ENCODE data around the gene SRRM2.

The SRRM2 gene

DNA sequence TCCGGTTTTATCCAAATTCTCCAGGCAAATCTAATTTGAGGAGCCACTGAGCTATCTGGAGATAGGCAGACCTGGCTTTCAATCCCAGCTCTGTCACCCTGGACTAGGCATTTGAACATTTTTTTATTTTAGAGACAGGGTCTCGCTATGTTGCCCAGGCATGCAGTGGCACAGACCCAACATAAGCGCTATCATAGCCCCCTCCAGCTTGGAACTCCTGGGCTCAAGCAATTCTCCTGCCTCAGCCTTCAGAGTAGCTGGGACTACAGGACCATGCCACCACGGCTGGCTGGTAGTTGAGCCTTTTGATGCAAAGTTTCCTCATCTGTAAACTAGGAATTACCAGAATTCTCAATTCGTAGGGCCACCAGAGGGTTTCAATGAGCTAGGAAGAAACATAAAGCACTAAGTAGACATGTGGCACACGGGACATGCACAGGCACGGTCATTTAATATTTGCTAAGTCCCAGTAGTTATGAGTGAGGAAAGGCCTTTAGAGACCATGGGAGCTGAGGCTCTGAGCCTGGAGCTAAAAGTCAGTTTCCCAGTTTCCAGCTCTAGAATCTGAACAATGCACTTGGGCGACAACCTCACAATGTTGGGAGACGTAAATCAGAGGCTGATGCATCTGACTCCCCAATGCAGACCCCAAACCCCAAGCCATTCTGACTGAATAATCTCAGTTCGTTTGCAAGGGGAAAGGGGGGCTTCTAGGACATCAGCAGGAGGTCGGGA, 23.5 kb downstream of the SRRM2 start:
- peak overlapping the region; percentile 93; the same call in 1 of the 2 replicates for H3K27ac ChIP-seq
- TF ChIP-seq, protein P1, sequence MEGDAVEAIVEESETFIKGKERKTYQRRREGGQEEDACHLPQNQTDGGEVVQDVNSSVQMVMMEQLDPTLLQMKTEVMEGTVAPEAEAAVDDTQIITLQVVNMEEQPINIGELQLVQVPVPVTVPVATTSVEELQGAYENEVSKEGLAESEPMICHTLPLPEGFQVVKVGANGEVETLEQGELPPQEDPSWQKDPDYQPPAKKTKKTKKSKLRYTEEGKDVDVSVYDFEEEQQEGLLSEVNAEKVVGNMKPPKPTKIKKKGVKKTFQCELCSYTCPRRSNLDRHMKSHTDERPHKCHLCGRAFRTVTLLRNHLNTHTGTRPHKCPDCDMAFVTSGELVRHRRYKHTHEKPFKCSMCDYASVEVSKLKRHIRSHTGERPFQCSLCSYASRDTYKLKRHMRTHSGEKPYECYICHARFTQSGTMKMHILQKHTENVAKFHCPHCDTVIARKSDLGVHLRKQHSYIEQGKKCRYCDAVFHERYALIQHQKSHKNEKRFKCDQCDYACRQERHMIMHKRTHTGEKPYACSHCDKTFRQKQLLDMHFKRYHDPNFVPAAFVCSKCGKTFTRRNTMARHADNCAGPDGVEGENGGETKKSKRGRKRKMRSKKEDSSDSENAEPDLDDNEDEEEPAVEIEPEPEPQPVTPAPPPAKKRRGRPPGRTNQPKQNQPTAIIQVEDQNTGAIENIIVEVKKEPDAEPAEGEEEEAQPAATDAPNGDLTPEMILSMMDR (IDR thresholded peaks at IDR 0.05): no peak
- TF ChIP-seq ZFX (IDR thresholded peaks at IDR 0.05; ENCODE audit: borderline replicate concordance): no peak

DNA sequence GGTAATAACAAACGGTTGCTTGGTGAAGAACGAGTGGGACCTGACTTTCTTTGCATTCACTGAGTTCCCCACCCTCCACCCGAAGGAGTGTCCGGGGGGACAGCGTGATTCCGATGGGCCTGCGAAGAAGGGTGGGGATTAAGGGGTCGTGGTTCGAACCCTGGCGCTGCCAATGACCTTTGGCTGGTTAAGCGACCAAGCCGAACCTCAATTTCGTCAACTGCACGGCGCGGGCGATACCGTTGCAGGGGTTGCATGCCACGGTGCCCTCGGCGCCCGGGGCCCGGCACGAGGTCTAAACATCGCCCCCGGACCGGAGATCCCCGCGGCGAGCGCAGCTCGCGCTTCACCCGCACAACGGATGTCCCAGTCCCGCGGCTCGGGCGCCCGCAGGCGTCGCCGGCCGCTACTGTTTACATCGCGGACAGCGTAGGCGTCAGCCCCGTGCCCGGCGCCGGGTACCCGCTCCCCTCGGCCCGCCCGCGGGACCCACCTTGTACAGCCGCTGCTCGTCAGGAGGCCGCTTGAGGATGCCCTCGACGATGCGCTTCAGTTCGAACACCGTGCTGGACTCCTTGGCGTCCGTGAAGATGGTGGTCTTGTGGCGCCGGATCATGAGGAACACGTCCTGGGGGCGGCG, 24.2 kb downstream of the SRRM2 start:
- peak overlapping the region; percentile 93 for H3K27ac ChIP-seq
- TF ChIP-seq, protein P1 (IDR thresholded peaks at IDR 0.05): no peak
- TF ChIP-seq ZFX (IDR thresholded peaks at IDR 0.05; ENCODE audit: borderline replicate concordance): no peak

DNA sequence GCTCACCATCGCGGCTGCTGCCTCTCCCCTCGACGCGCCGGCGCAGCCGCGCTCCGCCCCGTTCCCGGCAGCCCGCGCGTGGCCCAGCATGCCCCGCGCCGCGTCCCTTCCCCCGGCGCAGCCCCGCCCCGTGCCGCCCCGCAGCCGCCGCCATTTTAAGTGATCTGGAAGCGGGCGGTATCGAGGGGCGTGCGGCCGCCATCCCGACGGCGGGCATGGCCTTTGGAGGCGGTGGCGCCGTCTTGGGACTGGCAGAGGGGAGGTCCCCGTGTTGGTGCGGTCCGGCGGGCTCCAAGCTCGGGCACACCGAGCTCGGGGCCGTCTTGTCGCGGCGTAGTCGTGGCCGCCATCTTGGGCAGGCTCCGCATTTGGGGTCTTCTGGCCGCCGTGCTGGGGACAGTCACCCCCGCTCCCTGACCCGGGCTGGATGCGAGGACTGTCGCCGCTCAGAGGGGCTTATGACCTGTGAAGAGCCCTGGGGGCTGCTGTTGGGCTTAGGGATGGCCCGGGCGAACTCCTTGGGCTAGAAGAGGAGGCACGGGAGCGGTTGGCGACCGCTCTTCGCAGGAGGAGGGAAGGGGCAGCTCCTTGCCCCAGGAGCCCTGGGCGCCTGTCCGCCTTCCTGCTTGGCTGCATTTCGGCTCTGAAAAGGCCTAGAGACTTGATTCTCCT, 24.9 kb downstream of the SRRM2 start, which contains the start of gene ELOB:
TSS of gene ELOB (minus strand) at position 50 of the 672 bp plus-strand sequence. CDS start at position 9, 41 bp downstream.
- TF ChIP-seq, protein P1 (IDR thresholded peaks at IDR 0.05): no peak
- no peak for TF ChIP-seq ZFX (IDR thresholded peaks at IDR 0.05; ENCODE audit: borderline replicate concordance)
- peak within 1 kb of the TSS; percentile 93 for H3K27ac ChIP-seq

GRCh38 chr16:2777903-2778629, 25.6 kb downstream of the SRRM2 start:
- peak overlapping the region; percentile 93 for H3K27ac ChIP-seq
- TF ChIP-seq, protein P1 (IDR thresholded peaks at IDR 0.05): no peak
- TF ChIP-seq ZFX (IDR thresholded peaks at IDR 0.05; ENCODE audit: borderline replicate concordance): no peak

GRCh38 chr16:2778630-2778958, 26.2 kb downstream of the SRRM2 start:
- TF ChIP-seq ZFX (IDR thresholded peaks at IDR 0.05; ENCODE audit: borderline replicate concordance): no peak
- TF ChIP-seq, protein P1 (IDR thresholded peaks at IDR 0.05): no peak
- H3K27ac ChIP-seq: peak overlapping the region; percentile 93

- no peak overlapping the region for H3K27ac ChIP-seq
- no peak for TF ChIP-seq ZFX (IDR thresholded peaks at IDR 0.05; ENCODE audit: borderline replicate concordance)
- TF ChIP-seq, protein P1 (IDR thresholded peaks at IDR 0.05): no peak
These were observed 26.9 kb downstream of the SRRM2 start for GRCh38 chr16:2779151-2779920.
